ENCODE results near the gene LMX1B.
A peak's percentile ranks its signal among the peaks of the same experiment; 100 is the strongest.
"Not testable (repeated sequence)": the region's sequence is repeated elsewhere in the genome, so short reads cannot be mapped to it uniquely, and the experiment has no call there.

Gene LMX1B

GRCh38 chr9:126715382-126715781 lies 101.7 kb downstream of the LMX1B start:
- TF ChIP-seq CTCF (conservative IDR thresholded peaks at IDR 0.05): no peak
- no peak for TF ChIP-seq ZFX (IDR thresholded peaks at IDR 0.05)
- no peak overlapping the region for H3K27ac ChIP-seq

- H3K27ac ChIP-seq: not testable (repeated sequence)
Measured at GRCh38 chr9:126717441-126717840, 103.7 kb downstream of the LMX1B start.

- H3K27ac ChIP-seq: no peak overlapping the region
- no peak for TF ChIP-seq ZFX (IDR thresholded peaks at IDR 0.05)
- no peak for TF ChIP-seq CTCF (conservative IDR thresholded peaks at IDR 0.05)
Measured at GRCh38 chr9:126719618-126720031, 105.9 kb downstream of the LMX1B start.

GRCh38 chr9:126720036-126720435 lies 106.3 kb downstream of the LMX1B start:
- no peak overlapping the region for H3K27ac ChIP-seq
- TF ChIP-seq CTCF (conservative IDR thresholded peaks at IDR 0.05): no peak
- no peak for TF ChIP-seq ZFX (IDR thresholded peaks at IDR 0.05)

GRCh38 chr9:126720661-126721563 lies 107.2 kb downstream of the LMX1B start:
- H3K27ac ChIP-seq: no peak overlapping the region
- TF ChIP-seq CTCF (conservative IDR thresholded peaks at IDR 0.05): no peak
- no peak for TF ChIP-seq ZFX (IDR thresholded peaks at IDR 0.05)

- TF ChIP-seq CTCF (conservative IDR thresholded peaks at IDR 0.05): no peak
- TF ChIP-seq ZFX (IDR thresholded peaks at IDR 0.05): no peak
- no peak overlapping the region for H3K27ac ChIP-seq
Measured at GRCh38 chr9:126721564-126721981, 107.8 kb downstream of the LMX1B start.

GRCh38 chr9:126722252-126722921 lies 108.7 kb downstream of the LMX1B start:
- H3K27ac ChIP-seq: peak overlapping the region; percentile 40
- no peak for TF ChIP-seq CTCF (conservative IDR thresholded peaks at IDR 0.05)
- no peak for TF ChIP-seq ZFX (IDR thresholded peaks at IDR 0.05)

All from C4-2B (cell line).